Measurements from ENCODE around the gene RPS13.
"Not testable (repeated sequence)": the region's sequence is repeated elsewhere in the genome, so short reads cannot be mapped to it uniquely, and the experiment has no call there.

RPS13 gene

DNA sequence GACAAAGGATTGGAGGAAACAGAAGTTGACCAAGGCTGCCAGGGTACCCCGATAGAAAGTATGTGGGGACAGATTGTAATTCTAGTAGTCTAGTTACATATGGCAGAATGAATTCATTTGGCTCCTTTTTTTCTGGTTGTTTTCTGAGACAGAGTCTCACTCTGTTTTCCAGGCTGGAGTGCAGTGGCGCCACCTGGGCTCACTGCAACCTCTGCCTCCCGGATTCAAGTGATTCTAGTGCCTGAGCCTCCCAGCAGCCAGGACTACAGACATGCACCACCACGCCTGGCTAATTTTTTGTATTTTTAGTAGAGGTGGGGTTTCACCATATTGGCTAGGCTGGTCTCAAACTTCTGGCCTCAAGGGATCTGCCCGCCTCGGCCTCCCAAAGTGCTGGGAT, 30.3 kb upstream of the RPS13 start:
- H3K14ac ChIP-seq (ENCODE audit: low read length); H3K23ac ChIP-seq (ENCODE audit: low read length); H3K9ac ChIP-seq (ENCODE audit: low read length); H3K27ac ChIP-seq (ENCODE audit: low read depth, low read length); H4K8ac ChIP-seq (ENCODE audit: low read depth, low read length); H3K4me3 ChIP-seq (ENCODE audit: low read depth, low read length); H4K91ac ChIP-seq (ENCODE audit: low read depth, low read length); H4K12ac ChIP-seq (ENCODE audit: low read depth, low read length); H2BK5ac ChIP-seq (ENCODE audit: low read depth, low read length, poor library complexity); H3K4me2 ChIP-seq (ENCODE audit: low read length); H2BK120ac ChIP-seq (ENCODE audit: insufficient read depth, low read length, poor library complexity); H3K79me2 ChIP-seq (ENCODE audit: control insufficient read depth, insufficient read depth, low read length, poor library complexity); H3K79me1 ChIP-seq (ENCODE audit: low read length); DNase-seq; H2AK5ac ChIP-seq (ENCODE audit: low read length); H3K27me3 ChIP-seq (ENCODE audit: insufficient read depth, low read length); H3K4ac ChIP-seq (ENCODE audit: low read depth, low read length); H2AFZ ChIP-seq (ENCODE audit: insufficient read depth, low read length, poor library complexity); H3K4me1 ChIP-seq (ENCODE audit: control insufficient read depth in 1 of 2, insufficient read depth in 2 of 2, low read length in 2 of 2); H3K18ac ChIP-seq (ENCODE audit: low read length); H2BK12ac ChIP-seq (ENCODE audit: low read length); H3K9me3 ChIP-seq (ENCODE audit: insufficient read depth, low read depth, low read length): not testable (repeated sequence)
- no CpG with 5 or more reads among the region's 6 CpGs for WGBS (ENCODE audit: extremely low coverage, insufficient coverage, insufficient read length)
- peaks cover 31 to 33% of the 10 kb centered on the region in 2 experiments for H3K36me3 ChIP-seq (ENCODE audit: control insufficient read depth in 1 of 2, insufficient read depth in 2 of 2, low read length in 2 of 2)

DNA sequence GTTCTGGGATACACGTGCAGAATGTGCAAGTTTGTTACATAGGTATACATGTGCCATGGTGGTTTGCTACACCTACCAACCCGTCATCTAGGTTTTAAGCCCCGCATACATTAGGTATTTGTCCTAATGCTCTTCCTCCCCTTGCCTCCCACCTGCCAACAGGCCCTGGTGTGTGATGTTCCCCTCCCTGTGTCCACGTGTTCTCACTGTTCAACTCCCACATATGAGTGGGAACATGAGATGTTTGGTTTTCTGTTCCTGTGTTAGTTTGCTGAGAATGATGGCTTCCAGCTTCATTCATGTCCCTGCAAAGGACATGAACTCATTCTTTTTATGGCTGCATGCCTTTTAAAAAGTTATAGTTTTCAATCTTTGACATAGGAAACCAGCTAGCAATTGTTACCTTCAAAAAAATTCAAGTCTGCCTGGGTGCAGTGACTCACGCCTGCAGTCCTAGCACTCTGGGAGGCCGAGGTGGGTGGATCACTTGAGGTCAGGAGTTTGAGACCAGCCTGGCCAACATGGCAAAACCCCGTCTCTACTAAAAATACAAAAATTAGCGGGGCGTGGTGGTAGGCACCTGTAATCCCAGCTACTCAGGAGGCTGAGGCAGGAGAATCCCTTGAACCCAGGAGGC, 28.1 kb upstream of the RPS13 start:
- H3K9me3 ChIP-seq (ENCODE audit: insufficient read depth, low read depth, low read length); H4K8ac ChIP-seq (ENCODE audit: low read depth, low read length); H3K9ac ChIP-seq (ENCODE audit: low read length); H3K23ac ChIP-seq (ENCODE audit: low read length); H3K79me1 ChIP-seq (ENCODE audit: low read length); H4K12ac ChIP-seq (ENCODE audit: low read depth, low read length); H3K4me2 ChIP-seq (ENCODE audit: low read length); H3K4me1 ChIP-seq (ENCODE audit: control insufficient read depth in 1 of 2, insufficient read depth in 2 of 2, low read length in 2 of 2); H3K18ac ChIP-seq (ENCODE audit: low read length); H3K4ac ChIP-seq (ENCODE audit: low read depth, low read length); H3K27me3 ChIP-seq (ENCODE audit: insufficient read depth, low read length); H2BK12ac ChIP-seq (ENCODE audit: low read length); H3K4me3 ChIP-seq (ENCODE audit: low read depth, low read length); H2AK5ac ChIP-seq (ENCODE audit: low read length); H3K14ac ChIP-seq (ENCODE audit: low read length); H4K91ac ChIP-seq (ENCODE audit: low read depth, low read length); H2AFZ ChIP-seq (ENCODE audit: insufficient read depth, low read length, poor library complexity); H2BK120ac ChIP-seq (ENCODE audit: insufficient read depth, low read length, poor library complexity); H3K79me2 ChIP-seq (ENCODE audit: control insufficient read depth, insufficient read depth, low read length, poor library complexity); H3K27ac ChIP-seq (ENCODE audit: low read depth, low read length); H2BK5ac ChIP-seq (ENCODE audit: low read depth, low read length, poor library complexity); DNase-seq: not testable (repeated sequence)
- H3K36me3 ChIP-seq (ENCODE audit: control insufficient read depth in 1 of 2, insufficient read depth in 2 of 2, low read length in 2 of 2) = peaks cover 31 to 33% of the 10 kb centered on the region in 2 experiments
- WGBS (ENCODE audit: extremely low coverage, insufficient coverage, insufficient read length) = no CpG with 5 or more reads among the region's 9 CpGs

DNA sequence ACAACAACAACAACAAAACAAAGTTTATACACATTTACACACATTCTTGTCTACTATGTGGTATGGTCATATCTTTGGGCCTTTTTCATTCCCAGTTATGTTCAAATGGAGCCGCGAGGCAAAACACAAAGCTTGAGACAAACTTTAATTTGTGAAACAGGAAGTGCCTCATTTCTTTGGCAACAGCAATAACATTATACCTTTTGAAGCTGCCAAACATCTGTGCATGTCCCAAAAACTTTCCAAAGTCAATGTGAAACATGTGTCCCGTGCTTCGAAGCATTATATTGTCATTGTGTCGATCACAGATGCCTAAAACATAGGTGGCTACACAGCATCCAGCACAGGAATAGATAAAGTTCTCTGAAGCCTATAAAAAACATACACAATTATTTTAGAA, 25.0 kb upstream of the RPS13 start:
- no CpG with 5 or more reads among the region's 5 CpGs for WGBS (ENCODE audit: extremely low coverage, insufficient coverage, insufficient read length)
- Histone ChIP-seq H3K4ac (ENCODE audit: low read depth, low read length) (no peak overlapping the region), H2BK12ac (ENCODE audit: low read length) (no peak overlapping the region), H2AK5ac (ENCODE audit: low read length) (no peak overlapping the region), H3K27me3 (ENCODE audit: insufficient read depth, low read length) (no peaks in the 10 kb centered on the region), H3K27ac (ENCODE audit: low read depth, low read length) (no peak overlapping the region), H4K12ac (ENCODE audit: low read depth, low read length) (no peak overlapping the region), H3K9me3 (ENCODE audit: insufficient read depth, low read depth, low read length) (no peaks in the 10 kb centered on the region), H3K18ac (ENCODE audit: low read length) (no peak overlapping the region), H3K14ac (ENCODE audit: low read length) (no peak overlapping the region), H3K36me3 (ENCODE audit: control insufficient read depth in 1 of 2, insufficient read depth in 2 of 2, low read length in 2 of 2) (peaks cover 35 to 37% of the 10 kb centered on the region in 2 experiments), H2BK5ac (ENCODE audit: low read depth, low read length, poor library complexity) (no peak overlapping the region), H3K23ac (ENCODE audit: low read length) (no peak overlapping the region), H3K4me2 (ENCODE audit: low read length) (no peak overlapping the region), H4K91ac (ENCODE audit: low read depth, low read length) (no peak overlapping the region), H4K8ac (ENCODE audit: low read depth, low read length) (no peak overlapping the region), H3K79me1 (ENCODE audit: low read length) (no peaks in the 10 kb centered on the region), H2BK120ac (ENCODE audit: insufficient read depth, low read length, poor library complexity) (no peak overlapping the region), H3K4me3 (ENCODE audit: low read depth, low read length) (no peak overlapping the region), H2AFZ (ENCODE audit: insufficient read depth, low read length, poor library complexity) (no peak overlapping the region), H3K4me1 (ENCODE audit: control insufficient read depth in 1 of 2, insufficient read depth in 2 of 2, low read length in 2 of 2) (no peaks in the 10 kb centered on the region), H3K9ac (ENCODE audit: low read length) (no peak overlapping the region), H3K79me2 (ENCODE audit: control insufficient read depth, insufficient read depth, low read length, poor library complexity) (no peaks in the 10 kb centered on the region)
- DNase-seq = no peak

DNA sequence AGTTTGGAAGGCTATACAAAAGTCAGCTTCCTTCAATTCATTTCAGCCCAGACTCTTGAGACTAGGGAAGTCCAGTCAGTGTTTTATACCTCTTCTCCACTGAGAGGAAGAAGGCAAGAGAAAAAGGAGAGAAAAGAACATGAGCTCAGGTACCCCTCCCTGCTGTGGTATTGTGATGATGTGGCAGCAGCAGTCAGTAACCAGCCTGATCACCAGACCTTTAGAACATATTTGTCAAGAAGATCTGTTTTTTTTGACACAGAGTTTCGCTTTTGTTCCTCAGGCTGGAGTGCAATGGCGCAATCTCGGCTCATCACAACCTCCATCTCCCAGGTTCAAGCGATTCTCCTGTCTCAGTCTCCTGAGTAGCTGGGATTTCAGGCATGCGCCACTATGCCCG, 21.2 kb upstream of the RPS13 start:
- Histone ChIP-seq H4K8ac (ENCODE audit: low read depth, low read length) (no peak overlapping the region), H4K91ac (ENCODE audit: low read depth, low read length) (no peak overlapping the region), H3K9ac (ENCODE audit: low read length) (no peak overlapping the region), H3K79me1 (ENCODE audit: low read length) (no peaks in the 10 kb centered on the region), H3K36me3 (ENCODE audit: control insufficient read depth in 1 of 2, insufficient read depth in 2 of 2, low read length in 2 of 2) (peaks cover 34 to 36% of the 10 kb centered on the region in 2 experiments), H3K9me3 (ENCODE audit: insufficient read depth, low read depth, low read length) (no peaks in the 10 kb centered on the region), H3K4me3 (ENCODE audit: low read depth, low read length) (no peak overlapping the region), H3K4me1 (ENCODE audit: control insufficient read depth in 1 of 2, insufficient read depth in 2 of 2, low read length in 2 of 2) (no peaks in the 10 kb centered on the region), H3K23ac (ENCODE audit: low read length) (no peak overlapping the region), H4K12ac (ENCODE audit: low read depth, low read length) (no peak overlapping the region), H3K4me2 (ENCODE audit: low read length) (no peak overlapping the region), H3K14ac (ENCODE audit: low read length) (no peak overlapping the region), H2AK5ac (ENCODE audit: low read length) (no peak overlapping the region), H3K27ac (ENCODE audit: low read depth, low read length) (no peak overlapping the region), H2BK5ac (ENCODE audit: low read depth, low read length, poor library complexity) (no peak overlapping the region), H2AFZ (ENCODE audit: insufficient read depth, low read length, poor library complexity) (no peak overlapping the region), H3K4ac (ENCODE audit: low read depth, low read length) (no peak overlapping the region), H3K18ac (ENCODE audit: low read length) (no peak overlapping the region), H3K79me2 (ENCODE audit: control insufficient read depth, insufficient read depth, low read length, poor library complexity) (no peaks in the 10 kb centered on the region), H3K27me3 (ENCODE audit: insufficient read depth, low read length) (no peaks in the 10 kb centered on the region), H2BK120ac (ENCODE audit: insufficient read depth, low read length, poor library complexity) (no peak overlapping the region), H2BK12ac (ENCODE audit: low read length) (no peak overlapping the region)
- no CpG with 5 or more reads among the region's 6 CpGs for WGBS (ENCODE audit: extremely low coverage, insufficient coverage, insufficient read length)
- DNase-seq = no peak
